Fibroblast of lung (primary cell): Measurements from ENCODE around the gene MIEF1. TPM values are rescaled to one million over a fixed set of nuclear protein-coding genes. Genes with fewer than 3 reads are reported as not detected.

Source experiments
- DNase-seq, 2 donors: peaks; one replicate each; pipeline versions ENCODE4 v3.0.0 to v3.0.0-alpha.2; 2010; ENCODE audit warnings: low read depth in 2 of 2
- H2AFZ ChIP-seq: 2 replicates; pipeline ENCODE4 v1.5.1; 2012; ENCODE audit warnings: low read length, control low read depth, inconsistent platforms
- H3K27ac ChIP-seq: 2 replicates; pipeline ENCODE4 v1.5.1; 2011; ENCODE audit warnings: low read length, control low read depth; ENCODE audit not compliant: insufficient read depth
- H3K27me3 ChIP-seq: 2 replicates; pipeline ENCODE4 v1.5.1; 2011; ENCODE audit warnings: mild to moderate bottlenecking, low read length; ENCODE audit not compliant: control insufficient read depth, insufficient read depth
- H3K36me3 ChIP-seq: 2 replicates; pipeline ENCODE4 v1.5.1; 2011; ENCODE audit warnings: low read length; ENCODE audit not compliant: control insufficient read depth, insufficient read depth
- H3K4me1 ChIP-seq: 2 replicates; pipeline ENCODE4 v1.5.1; 2011; ENCODE audit warnings: low read length; ENCODE audit not compliant: control insufficient read depth, insufficient read depth; ENCODE audit errors: extremely low read depth
- H3K4me2 ChIP-seq: 2 replicates; pipeline ENCODE4 v1.5.1; 2011; ENCODE audit warnings: low read length, control low read depth; ENCODE audit not compliant: insufficient read depth; ENCODE audit errors: extremely low read depth
- H3K4me3 ChIP-seq, 4 experiments: fragments of 200-600 bp in 1 of 4; sonication (generic) in 1 of 4; replicated peaks in 1 of 4; 2 replicates each; pipeline ENCODE4 v1.5.1; 2011 to 2016; ENCODE audit warnings: low read length in 4 of 4, low read depth in 3 of 4, mild to moderate bottlenecking in 3 of 4, control low read depth in 2 of 4, inconsistent platforms in 1 of 4, mixed read lengths in 1 of 4; ENCODE audit not compliant: insufficient read depth in 1 of 4; ENCODE audit errors: control extremely low read depth in 1 of 4
- H3K79me2 ChIP-seq: 2 replicates; pipeline ENCODE4 v1.5.1; 2012; ENCODE audit warnings: mild to moderate bottlenecking, low read length, inconsistent platforms; ENCODE audit not compliant: control insufficient read depth, insufficient read depth
- H3K9ac ChIP-seq: 2 replicates; pipeline ENCODE4 v1.5.1; 2011; ENCODE audit warnings: mild to moderate bottlenecking, low read length, control low read depth; ENCODE audit not compliant: insufficient read depth
- H3K9me3 ChIP-seq: 2 replicates; pipeline ENCODE4 v1.5.1; 2012; ENCODE audit warnings: low read depth, low read length; ENCODE audit not compliant: control insufficient read depth, insufficient read depth
- H4K20me1 ChIP-seq: 2 replicates; pipeline ENCODE4 v1.5.1; 2011; ENCODE audit warnings: low read length; ENCODE audit not compliant: control insufficient read depth, insufficient read depth; ENCODE audit errors: extremely low read depth
- CTCF ChIP-seq, 2 donors: IDR thresholded peaks in 1 of 2; conservative IDR thresholded peaks in 1 of 2; 1 replicate in 1 of 2; 2 replicates in 1 of 2; pipeline ENCODE4 v1.5.1; 2011 to 2012; ENCODE audit warnings: low read length in 2 of 2, control low read depth in 1 of 2, inconsistent platforms in 1 of 2, low read depth in 1 of 2, mild to moderate bottlenecking in 1 of 2
- EZH2 ChIP-seq: IDR thresholded peaks from 2 replicates; pipeline ENCODE4 v1.5.1; 2012; ENCODE audit warnings: low read length, control low read depth, mild to moderate bottlenecking; ENCODE audit errors: missing control alignments
- polyA plus RNA-seq, 2 donors: library from polyadenylated mRNA; depleted of rRNA in 1 of 2; stranded (reverse) in 1 of 2; unstranded in 1 of 2; fragments of >200 nt; gene quantifications; 2 replicates each; pipeline ENCODE4 v1.2.1, GENCODE V29; 2011 to 2012; ENCODE audit warnings: missing spikeins in 1 of 2
- total RNA-seq: library from RNA; depleted of rRNA; stranded (reverse); fragments of >200 nt; gene quantifications from 2 replicates; pipeline ENCODE4 v1.2.1, GENCODE V29; 2014

The MIEF1 gene
- total and polyA plus RNA-seq, 2 donors (not counting 1 experiment from before 2014, with no cell fraction given) = 16.8 to 19.0 TPM

- Histone ChIP-seq H2AFZ (no peak overlapping the region), H3K4me2 (no peak overlapping the region), H3K4me3 (no peak overlapping the region), H3K9me3 (no peaks in the 10 kb centered on the region), H3K79me2 (no peaks in the 10 kb centered on the region), H4K20me1 (no peaks in the 10 kb centered on the region), H3K27me3 (peaks cover 13% of the 10 kb centered on the region), H3K4me1 (no peaks in the 10 kb centered on the region), H3K9ac (no peak overlapping the region), H3K27ac (no peak overlapping the region), H3K36me3 (no peaks in the 10 kb centered on the region)
- TF ChIP-seq CTCF (conservative IDR thresholded peaks at IDR 0.05 in 1 of 2, IDR thresholded peaks at IDR 0.05 in 1 of 2; ENCODE audit: low read depth in 1 of 2, low read length in 2 of 2) = no peak
- no peak for TF ChIP-seq EZH2
- DNase-seq = no peak
Measured at GRCh38 chr22:39563571-39564428, 61.7 kb downstream of the MIEF1 start.

GRCh38 chr22:39565414-39565944 lies 63.4 kb downstream of the MIEF1 start:
- no peaks in the 10 kb centered on the region for H3K36me3 ChIP-seq
- H3K4me3 ChIP-seq = no peak overlapping the region
- H3K4me1 ChIP-seq = no peaks in the 10 kb centered on the region
- H3K4me2 ChIP-seq = no peak overlapping the region
- DNase-seq = no peak
- no peak overlapping the region for H2AFZ ChIP-seq
- H3K9me3 ChIP-seq = no peaks in the 10 kb centered on the region
- H4K20me1 ChIP-seq = no peaks in the 10 kb centered on the region
- no peak overlapping the region for H3K9ac ChIP-seq
- no peak overlapping the region for H3K27ac ChIP-seq
- H3K79me2 ChIP-seq = no peaks in the 10 kb centered on the region
- no peaks in the 10 kb centered on the region for H3K27me3 ChIP-seq
- TF ChIP-seq EZH2 (no peak), CTCF (conservative IDR thresholded peaks at IDR 0.05 in 1 of 2, IDR thresholded peaks at IDR 0.05 in 1 of 2; ENCODE audit: low read depth in 1 of 2, low read length in 2 of 2) (no peak)

DNA sequence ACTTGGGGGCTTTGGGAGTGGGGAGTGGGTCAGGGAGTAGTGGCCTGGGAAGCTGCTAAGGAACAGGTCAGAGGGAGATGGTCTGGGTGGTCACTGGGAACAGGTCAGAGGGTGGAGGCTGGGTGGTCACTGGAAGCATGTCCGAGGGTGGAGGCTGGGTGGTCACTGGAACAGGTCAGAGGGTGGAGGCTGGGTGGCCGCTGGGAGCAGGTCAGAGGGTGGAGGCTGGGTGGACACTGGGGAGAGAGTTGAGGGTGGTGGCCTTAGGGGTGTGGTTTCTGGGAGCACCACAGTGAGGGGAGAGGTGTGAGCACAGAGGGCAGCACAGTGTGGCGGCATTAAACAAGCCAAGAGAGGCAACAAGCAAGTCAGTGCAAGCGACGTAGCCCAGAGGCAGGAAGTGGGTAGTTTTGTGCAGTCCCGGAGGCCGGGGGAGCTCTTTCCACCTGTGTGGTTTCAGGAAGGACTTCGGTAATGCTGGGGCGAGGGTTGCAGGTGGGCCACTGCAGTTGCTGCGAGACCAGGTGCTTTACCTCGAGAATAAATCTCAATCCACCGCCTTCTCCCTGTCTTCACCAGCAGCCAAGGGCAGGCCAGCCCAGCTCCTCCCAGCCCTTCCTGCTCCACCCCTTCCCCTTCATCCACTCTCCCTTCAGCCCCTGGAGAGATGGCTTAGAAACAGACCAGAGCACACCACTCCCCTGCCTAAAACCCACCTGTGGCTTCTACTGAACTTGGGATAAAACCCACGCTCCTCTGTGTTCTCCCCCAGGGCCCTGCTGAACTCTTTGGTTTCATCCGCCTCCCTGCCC lies 65.3 kb downstream of the MIEF1 start:
- no peaks in the 10 kb centered on the region for H3K9me3 ChIP-seq
- H2AFZ ChIP-seq = no peak overlapping the region
- no peak overlapping the region for H3K9ac ChIP-seq
- no peaks in the 10 kb centered on the region for H4K20me1 ChIP-seq
- H3K27me3 ChIP-seq = no peaks in the 10 kb centered on the region
- no peak for TF ChIP-seq EZH2
- TF ChIP-seq CTCF (conservative IDR thresholded peaks at IDR 0.05 in 1 of 2, IDR thresholded peaks at IDR 0.05 in 1 of 2; ENCODE audit: low read depth in 1 of 2, low read length in 2 of 2) = no peak
- no peaks in the 10 kb centered on the region for H3K4me1 ChIP-seq
- H3K4me2 ChIP-seq = no peak overlapping the region
- no peaks in the 10 kb centered on the region for H3K79me2 ChIP-seq
- no peak for DNase-seq
- no peak overlapping the region for H3K27ac ChIP-seq
- no peak overlapping the region for H3K4me3 ChIP-seq
- no peaks in the 10 kb centered on the region for H3K36me3 ChIP-seq
